ENCODE data around the gene AQP12B. TPM values are rescaled to one million over a fixed set of nuclear protein-coding genes. Genes with fewer than 3 reads are reported as not detected.

Gene AQP12B
- total and polyA plus RNA-seq, 2 of the 13 experiments (the other 11 are each of a cell fraction or from before 2014, with no cell fraction given) = not detected

DNA sequence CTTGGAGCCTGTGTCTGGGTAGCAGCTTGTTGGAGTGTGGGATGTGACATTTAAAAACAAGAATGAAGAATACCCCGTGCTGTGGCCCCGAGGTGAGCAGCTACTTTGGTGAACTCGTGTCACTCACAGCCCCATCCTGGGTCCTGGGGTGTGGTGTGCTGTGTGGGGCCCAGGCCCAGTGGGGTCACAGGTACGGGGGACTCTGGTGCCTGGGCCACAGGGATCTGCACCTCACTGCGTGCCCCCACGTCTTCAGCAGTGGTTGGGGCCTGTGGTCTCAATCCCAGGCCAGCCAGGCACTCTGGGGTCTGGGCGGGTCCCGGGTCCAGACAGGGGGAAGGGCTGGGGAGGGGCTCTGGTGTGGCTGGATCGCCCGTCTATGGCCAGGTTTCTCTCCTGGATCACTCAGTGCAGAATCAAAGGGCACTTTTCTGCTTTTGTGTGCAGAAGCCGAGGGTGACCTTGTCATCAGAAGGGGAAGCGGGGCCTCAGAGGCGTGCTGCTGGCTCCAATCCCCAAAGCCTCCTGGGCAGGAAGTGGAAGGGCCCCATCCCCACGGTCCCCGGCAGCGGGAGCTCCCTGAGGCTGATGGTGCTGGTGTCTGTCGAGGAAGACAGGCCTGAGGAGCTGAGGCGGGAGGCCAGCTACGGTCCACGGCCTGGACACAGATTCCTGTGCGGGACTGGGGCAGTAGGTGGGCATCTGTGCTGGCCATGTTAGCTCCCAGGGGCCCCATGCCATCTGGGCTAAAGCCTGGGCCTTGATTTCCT lies 56.0 kb downstream of the AQP12B start (continued):
- TF ChIP-seq, protein P1, sequence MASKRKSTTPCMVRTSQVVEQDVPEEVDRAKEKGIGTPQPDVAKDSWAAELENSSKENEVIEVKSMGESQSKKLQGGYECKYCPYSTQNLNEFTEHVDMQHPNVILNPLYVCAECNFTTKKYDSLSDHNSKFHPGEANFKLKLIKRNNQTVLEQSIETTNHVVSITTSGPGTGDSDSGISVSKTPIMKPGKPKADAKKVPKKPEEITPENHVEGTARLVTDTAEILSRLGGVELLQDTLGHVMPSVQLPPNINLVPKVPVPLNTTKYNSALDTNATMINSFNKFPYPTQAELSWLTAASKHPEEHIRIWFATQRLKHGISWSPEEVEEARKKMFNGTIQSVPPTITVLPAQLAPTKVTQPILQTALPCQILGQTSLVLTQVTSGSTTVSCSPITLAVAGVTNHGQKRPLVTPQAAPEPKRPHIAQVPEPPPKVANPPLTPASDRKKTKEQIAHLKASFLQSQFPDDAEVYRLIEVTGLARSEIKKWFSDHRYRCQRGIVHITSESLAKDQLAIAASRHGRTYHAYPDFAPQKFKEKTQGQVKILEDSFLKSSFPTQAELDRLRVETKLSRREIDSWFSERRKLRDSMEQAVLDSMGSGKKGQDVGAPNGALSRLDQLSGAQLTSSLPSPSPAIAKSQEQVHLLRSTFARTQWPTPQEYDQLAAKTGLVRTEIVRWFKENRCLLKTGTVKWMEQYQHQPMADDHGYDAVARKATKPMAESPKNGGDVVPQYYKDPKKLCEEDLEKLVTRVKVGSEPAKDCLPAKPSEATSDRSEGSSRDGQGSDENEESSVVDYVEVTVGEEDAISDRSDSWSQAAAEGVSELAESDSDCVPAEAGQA (IDR thresholded peaks at IDR 0.05; ENCODE audit: low read depth) = peak; percentile 27; the same call in 1 of the 2 replicates
- TF ChIP-seq, protein P1 (CRISPR knock-in tag; IDR thresholded peaks at IDR 0.05; ENCODE audit: borderline replicate concordance) = no peak
- peak; percentile 91; the same call in 1 of the 2 replicates for TF ChIP-seq NRL (CRISPR knock-in tag; IDR thresholded peaks at IDR 0.05; ENCODE audit: borderline replicate concordance)
- TF ChIP-seq SAFB2 (CRISPR knock-in tag; IDR thresholded peaks at IDR 0.05; ENCODE audit: borderline replicate concordance, low read depth) = peak; percentile 50; the same call in 1 of the 2 replicates
- TF ChIP-seq, protein P2, sequence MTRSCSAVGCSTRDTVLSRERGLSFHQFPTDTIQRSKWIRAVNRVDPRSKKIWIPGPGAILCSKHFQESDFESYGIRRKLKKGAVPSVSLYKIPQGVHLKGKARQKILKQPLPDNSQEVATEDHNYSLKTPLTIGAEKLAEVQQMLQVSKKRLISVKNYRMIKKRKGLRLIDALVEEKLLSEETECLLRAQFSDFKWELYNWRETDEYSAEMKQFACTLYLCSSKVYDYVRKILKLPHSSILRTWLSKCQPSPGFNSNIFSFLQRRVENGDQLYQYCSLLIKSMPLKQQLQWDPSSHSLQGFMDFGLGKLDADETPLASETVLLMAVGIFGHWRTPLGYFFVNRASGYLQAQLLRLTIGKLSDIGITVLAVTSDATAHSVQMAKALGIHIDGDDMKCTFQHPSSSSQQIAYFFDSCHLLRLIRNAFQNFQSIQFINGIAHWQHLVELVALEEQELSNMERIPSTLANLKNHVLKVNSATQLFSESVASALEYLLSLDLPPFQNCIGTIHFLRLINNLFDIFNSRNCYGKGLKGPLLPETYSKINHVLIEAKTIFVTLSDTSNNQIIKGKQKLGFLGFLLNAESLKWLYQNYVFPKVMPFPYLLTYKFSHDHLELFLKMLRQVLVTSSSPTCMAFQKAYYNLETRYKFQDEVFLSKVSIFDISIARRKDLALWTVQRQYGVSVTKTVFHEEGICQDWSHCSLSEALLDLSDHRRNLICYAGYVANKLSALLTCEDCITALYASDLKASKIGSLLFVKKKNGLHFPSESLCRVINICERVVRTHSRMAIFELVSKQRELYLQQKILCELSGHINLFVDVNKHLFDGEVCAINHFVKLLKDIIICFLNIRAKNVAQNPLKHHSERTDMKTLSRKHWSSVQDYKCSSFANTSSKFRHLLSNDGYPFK (CRISPR knock-in tag; IDR thresholded peaks at IDR 0.05; ENCODE audit: borderline replicate concordance) = peak; percentile 68; the same call in 1 of the 2 replicates
- TF ChIP-seq, protein P3, sequence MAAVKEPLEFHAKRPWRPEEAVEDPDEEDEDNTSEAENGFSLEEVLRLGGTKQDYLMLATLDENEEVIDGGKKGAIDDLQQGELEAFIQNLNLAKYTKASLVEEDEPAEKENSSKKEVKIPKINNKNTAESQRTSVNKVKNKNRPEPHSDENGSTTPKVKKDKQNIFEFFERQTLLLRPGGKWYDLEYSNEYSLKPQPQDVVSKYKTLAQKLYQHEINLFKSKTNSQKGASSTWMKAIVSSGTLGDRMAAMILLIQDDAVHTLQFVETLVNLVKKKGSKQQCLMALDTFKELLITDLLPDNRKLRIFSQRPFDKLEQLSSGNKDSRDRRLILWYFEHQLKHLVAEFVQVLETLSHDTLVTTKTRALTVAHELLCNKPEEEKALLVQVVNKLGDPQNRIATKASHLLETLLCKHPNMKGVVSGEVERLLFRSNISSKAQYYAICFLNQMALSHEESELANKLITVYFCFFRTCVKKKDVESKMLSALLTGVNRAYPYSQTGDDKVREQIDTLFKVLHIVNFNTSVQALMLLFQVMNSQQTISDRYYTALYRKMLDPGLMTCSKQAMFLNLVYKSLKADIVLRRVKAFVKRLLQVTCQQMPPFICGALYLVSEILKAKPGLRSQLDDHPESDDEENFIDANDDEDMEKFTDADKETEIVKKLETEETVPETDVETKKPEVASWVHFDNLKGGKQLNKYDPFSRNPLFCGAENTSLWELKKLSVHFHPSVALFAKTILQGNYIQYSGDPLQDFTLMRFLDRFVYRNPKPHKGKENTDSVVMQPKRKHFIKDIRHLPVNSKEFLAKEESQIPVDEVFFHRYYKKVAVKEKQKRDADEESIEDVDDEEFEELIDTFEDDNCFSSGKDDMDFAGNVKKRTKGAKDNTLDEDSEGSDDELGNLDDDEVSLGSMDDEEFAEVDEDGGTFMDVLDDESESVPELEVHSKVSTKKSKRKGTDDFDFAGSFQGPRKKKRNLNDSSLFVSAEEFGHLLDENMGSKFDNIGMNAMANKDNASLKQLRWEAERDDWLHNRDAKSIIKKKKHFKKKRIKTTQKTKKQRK (IDR thresholded peaks at IDR 0.05; ENCODE audit: low read length) = no peak
- TF ChIP-seq, protein P4, sequence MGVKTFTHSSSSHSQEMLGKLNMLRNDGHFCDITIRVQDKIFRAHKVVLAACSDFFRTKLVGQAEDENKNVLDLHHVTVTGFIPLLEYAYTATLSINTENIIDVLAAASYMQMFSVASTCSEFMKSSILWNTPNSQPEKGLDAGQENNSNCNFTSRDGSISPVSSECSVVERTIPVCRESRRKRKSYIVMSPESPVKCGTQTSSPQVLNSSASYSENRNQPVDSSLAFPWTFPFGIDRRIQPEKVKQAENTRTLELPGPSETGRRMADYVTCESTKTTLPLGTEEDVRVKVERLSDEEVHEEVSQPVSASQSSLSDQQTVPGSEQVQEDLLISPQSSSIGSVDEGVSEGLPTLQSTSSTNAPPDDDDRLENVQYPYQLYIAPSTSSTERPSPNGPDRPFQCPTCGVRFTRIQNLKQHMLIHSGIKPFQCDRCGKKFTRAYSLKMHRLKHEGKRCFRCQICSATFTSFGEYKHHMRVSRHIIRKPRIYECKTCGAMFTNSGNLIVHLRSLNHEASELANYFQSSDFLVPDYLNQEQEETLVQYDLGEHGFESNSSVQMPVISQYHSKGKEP (CRISPR knock-in tag; IDR thresholded peaks at IDR 0.05) = peak; percentile 69; the same call in 1 of the 2 replicates
- peak; percentile 76 for TF ChIP-seq NFKB2 (CRISPR knock-in tag; IDR thresholded peaks at IDR 0.05; ENCODE audit: borderline replicate concordance)
- TF ChIP-seq ZNF674 (CRISPR knock-in tag; IDR thresholded peaks at IDR 0.05; ENCODE audit: low read depth) = 0 out of 2 replicates have a peak, but pooled peaks have one; percentile 42
- no peak for TF ChIP-seq ZNF12 (CRISPR knock-in tag; IDR thresholded peaks at IDR 0.05)
- TF ChIP-seq, protein P5, sequence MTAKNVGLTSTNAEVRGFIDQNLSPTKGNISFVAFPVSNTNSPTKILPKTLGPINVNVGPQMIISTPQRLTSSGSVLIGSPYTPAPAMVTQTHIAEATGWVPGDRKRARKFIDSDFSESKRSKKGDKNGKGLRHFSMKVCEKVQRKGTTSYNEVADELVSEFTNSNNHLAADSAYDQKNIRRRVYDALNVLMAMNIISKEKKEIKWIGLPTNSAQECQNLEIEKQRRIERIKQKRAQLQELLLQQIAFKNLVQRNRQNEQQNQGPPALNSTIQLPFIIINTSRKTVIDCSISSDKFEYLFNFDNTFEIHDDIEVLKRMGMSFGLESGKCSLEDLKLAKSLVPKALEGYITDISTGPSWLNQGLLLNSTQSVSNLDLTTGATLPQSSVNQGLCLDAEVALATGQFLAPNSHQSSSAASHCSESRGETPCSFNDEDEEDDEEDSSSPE (CRISPR knock-in tag; IDR thresholded peaks at IDR 0.05) = peak; percentile 82

Measured in HepG2 (cell line).